Fibroblast of lung (primary cell): Measurements from ENCODE around the gene FAM53B. TPM values are rescaled to one million over a fixed set of nuclear protein-coding genes. Genes with fewer than 3 reads are reported as not detected.

ENCODE experiments used
- DNase-seq, 2 donors: peaks; one replicate each; pipeline versions ENCODE4 v3.0.0 to v3.0.0-alpha.2; 2010; ENCODE audit warnings: low read depth in 2 of 2
- H2AFZ ChIP-seq: 2 replicates; pipeline ENCODE4 v1.5.1; 2012; ENCODE audit warnings: low read length, control low read depth, inconsistent platforms
- H3K27ac ChIP-seq: 2 replicates; pipeline ENCODE4 v1.5.1; 2011; ENCODE audit warnings: low read length, control low read depth; ENCODE audit not compliant: insufficient read depth
- H3K27me3 ChIP-seq: 2 replicates; pipeline ENCODE4 v1.5.1; 2011; ENCODE audit warnings: mild to moderate bottlenecking, low read length; ENCODE audit not compliant: control insufficient read depth, insufficient read depth
- H3K36me3 ChIP-seq: 2 replicates; pipeline ENCODE4 v1.5.1; 2011; ENCODE audit warnings: low read length; ENCODE audit not compliant: control insufficient read depth, insufficient read depth
- H3K4me1 ChIP-seq: 2 replicates; pipeline ENCODE4 v1.5.1; 2011; ENCODE audit warnings: low read length; ENCODE audit not compliant: control insufficient read depth, insufficient read depth; ENCODE audit errors: extremely low read depth
- H3K4me2 ChIP-seq: 2 replicates; pipeline ENCODE4 v1.5.1; 2011; ENCODE audit warnings: low read length, control low read depth; ENCODE audit not compliant: insufficient read depth; ENCODE audit errors: extremely low read depth
- H3K4me3 ChIP-seq, 4 experiments: fragments of 200-600 bp in 1 of 4; sonication (generic) in 1 of 4; replicated peaks in 1 of 4; 2 replicates each; pipeline ENCODE4 v1.5.1; 2011 to 2016; ENCODE audit warnings: low read length in 4 of 4, low read depth in 3 of 4, mild to moderate bottlenecking in 3 of 4, control low read depth in 2 of 4, inconsistent platforms in 1 of 4, mixed read lengths in 1 of 4; ENCODE audit not compliant: insufficient read depth in 1 of 4; ENCODE audit errors: control extremely low read depth in 1 of 4
- H3K79me2 ChIP-seq: 2 replicates; pipeline ENCODE4 v1.5.1; 2012; ENCODE audit warnings: mild to moderate bottlenecking, low read length, inconsistent platforms; ENCODE audit not compliant: control insufficient read depth, insufficient read depth
- H3K9ac ChIP-seq: 2 replicates; pipeline ENCODE4 v1.5.1; 2011; ENCODE audit warnings: mild to moderate bottlenecking, low read length, control low read depth; ENCODE audit not compliant: insufficient read depth
- H3K9me3 ChIP-seq: 2 replicates; pipeline ENCODE4 v1.5.1; 2012; ENCODE audit warnings: low read depth, low read length; ENCODE audit not compliant: control insufficient read depth, insufficient read depth
- H4K20me1 ChIP-seq: 2 replicates; pipeline ENCODE4 v1.5.1; 2011; ENCODE audit warnings: low read length; ENCODE audit not compliant: control insufficient read depth, insufficient read depth; ENCODE audit errors: extremely low read depth
- CTCF ChIP-seq, 2 donors: IDR thresholded peaks in 1 of 2; conservative IDR thresholded peaks in 1 of 2; 1 replicate in 1 of 2; 2 replicates in 1 of 2; pipeline ENCODE4 v1.5.1; 2011 to 2012; ENCODE audit warnings: low read length in 2 of 2, control low read depth in 1 of 2, inconsistent platforms in 1 of 2, low read depth in 1 of 2, mild to moderate bottlenecking in 1 of 2
- EZH2 ChIP-seq: IDR thresholded peaks from 2 replicates; pipeline ENCODE4 v1.5.1; 2012; ENCODE audit warnings: low read length, control low read depth, mild to moderate bottlenecking; ENCODE audit errors: missing control alignments
- polyA plus RNA-seq, 2 donors: library from polyadenylated mRNA; depleted of rRNA in 1 of 2; stranded (reverse) in 1 of 2; unstranded in 1 of 2; fragments of >200 nt; gene quantifications; 2 replicates each; pipeline ENCODE4 v1.2.1, GENCODE V29; 2011 to 2012; ENCODE audit warnings: missing spikeins in 1 of 2
- total RNA-seq: library from RNA; depleted of rRNA; stranded (reverse); fragments of >200 nt; gene quantifications from 2 replicates; pipeline ENCODE4 v1.2.1, GENCODE V29; 2014

FAM53B gene
- total and polyA plus RNA-seq, 2 donors (not counting 1 experiment from before 2014, with no cell fraction given): 2.2 to 11.7 TPM

GRCh38 chr10:124732931-124733570, 11.1 kb downstream of the FAM53B start:
- H3K9me3 ChIP-seq: no peaks in the 10 kb centered on the region
- no peaks in the 10 kb centered on the region for H4K20me1 ChIP-seq
- H3K9ac ChIP-seq: no peak overlapping the region
- H2AFZ ChIP-seq: peak overlapping the region; percentile 29
- no peaks in the 10 kb centered on the region for H3K36me3 ChIP-seq
- no peaks in the 10 kb centered on the region for H3K27me3 ChIP-seq
- H3K4me3 ChIP-seq: no peak overlapping the region
- peak in 1 of 2 donors; percentile 66 for DNase-seq
- H3K79me2 ChIP-seq: peaks cover 2% of the 10 kb centered on the region
- peaks cover 16% of the 10 kb centered on the region for H3K4me1 ChIP-seq
- TF ChIP-seq CTCF (conservative IDR thresholded peaks at IDR 0.05 in 1 of 2, IDR thresholded peaks at IDR 0.05 in 1 of 2; ENCODE audit: low read depth in 1 of 2, low read length in 2 of 2): no peak
- no peak for TF ChIP-seq EZH2
- H3K27ac ChIP-seq: peak overlapping the region; percentile 11
- H3K4me2 ChIP-seq: peak overlapping the region; percentile 69

- H3K36me3 ChIP-seq: no peaks in the 10 kb centered on the region
- DNase-seq: no peak
- no peaks in the 10 kb centered on the region for H3K9me3 ChIP-seq
- peaks cover 2% of the 10 kb centered on the region for H3K79me2 ChIP-seq
- H4K20me1 ChIP-seq: no peaks in the 10 kb centered on the region
- H3K4me2 ChIP-seq: no peak overlapping the region
- no peaks in the 10 kb centered on the region for H3K27me3 ChIP-seq
- TF ChIP-seq CTCF (conservative IDR thresholded peaks at IDR 0.05 in 1 of 2, IDR thresholded peaks at IDR 0.05 in 1 of 2; ENCODE audit: low read depth in 1 of 2, low read length in 2 of 2): no peak
- TF ChIP-seq EZH2: no peak
- H2AFZ ChIP-seq: no peak overlapping the region
- no peak overlapping the region for H3K4me3 ChIP-seq
- no peak overlapping the region for H3K27ac ChIP-seq
- no peak overlapping the region for H3K9ac ChIP-seq
- H3K4me1 ChIP-seq: peaks cover 12% of the 10 kb centered on the region
These were observed 12.6 kb downstream of the FAM53B start for GRCh38 chr10:124731551-124731950.

GRCh38 chr10:124730790-124731189, 13.4 kb downstream of the FAM53B start:
- no peak overlapping the region for H2AFZ ChIP-seq
- H3K9me3 ChIP-seq: no peaks in the 10 kb centered on the region
- H3K4me2 ChIP-seq: no peak overlapping the region
- no peaks in the 10 kb centered on the region for H4K20me1 ChIP-seq
- TF ChIP-seq CTCF (conservative IDR thresholded peaks at IDR 0.05 in 1 of 2, IDR thresholded peaks at IDR 0.05 in 1 of 2; ENCODE audit: low read depth in 1 of 2, low read length in 2 of 2): no peak
- no peak for TF ChIP-seq EZH2
- H3K4me1 ChIP-seq: peaks cover 10% of the 10 kb centered on the region
- no peak overlapping the region for H3K27ac ChIP-seq
- no peak for DNase-seq
- H3K4me3 ChIP-seq: no peak overlapping the region
- H3K36me3 ChIP-seq: no peaks in the 10 kb centered on the region
- H3K27me3 ChIP-seq: no peaks in the 10 kb centered on the region
- H3K9ac ChIP-seq: no peak overlapping the region
- H3K79me2 ChIP-seq: peaks cover 2% of the 10 kb centered on the region
